Left lung (tissue), 10 donors: ENCODE results near the gene CASP10. TPM values are rescaled to one million over a fixed set of nuclear protein-coding genes. Genes with fewer than 3 reads are reported as not detected.
A peak's percentile ranks its signal among the peaks of the same experiment; 100 is the strongest.
"Not testable (repeated sequence)": the region's sequence is repeated elsewhere in the genome, so short reads cannot be mapped to it uniquely, and the experiment has no call there.

ENCODE experiments used
- ATAC-seq: fragments of 200-7000 bp; cut with Tn5 transposase; one replicate; pipeline ENCODE4 v1.9.1; 2020; ENCODE audit warnings: moderate library complexity
- DNase-seq, 4 donors: peaks; one replicate each; pipeline ENCODE4 v3.0.0-alpha.2; 2013 to 2020
- H3K27ac ChIP-seq, 2 donors: fragments of 200-600 bp; sonication (generic) in 1 of 2; one replicate each; pipeline versions ENCODE4 v1.5.0 to v1.8.0; 2020 to 2021
- H3K27me3 ChIP-seq, 2 donors: fragments of 200-600 bp; sonication (generic) in 1 of 2; one replicate each; pipeline versions ENCODE4 v1.5.0 to v1.8.0; 2020 to 2021
- H3K36me3 ChIP-seq, 2 donors: fragments of 200-600 bp; sonication (generic) in 1 of 2; one replicate each; pipeline versions ENCODE4 v1.5.0 to v1.8.0; 2020 to 2021
- H3K4me1 ChIP-seq, 2 donors: fragments of 200-600 bp; one replicate each; pipeline ENCODE4 v1.8.0; 2021
- H3K4me3 ChIP-seq, 2 donors: fragments of 200-600 bp; sonication (generic) in 1 of 2; one replicate each; pipeline versions ENCODE4 v1.5.0 to v1.8.0; 2020 to 2021; ENCODE audit warnings: mild to moderate bottlenecking in 1 of 2
- H3K9me3 ChIP-seq, 2 donors: fragments of 200-600 bp; sonication (generic) in 1 of 2; one replicate each; pipeline versions ENCODE4 v1.5.0 to v1.8.0; 2020 to 2021
- CTCF ChIP-seq, 2 donors: fragments of 200-600 bp; sonication (generic) in 1 of 2; IDR thresholded peaks; one replicate each; pipeline versions ENCODE4 v1.5.0 to v1.8.0; 2021; ENCODE audit warnings: antibody characterized with exemption in 2 of 2
- intact Hi-C, 2 donors: fragments of 100-400 bp; cut with DNase I; formaldehyde crosslinking; loops; one replicate each; pipeline versions ENCODE4 v1.11.2 to v1.14.2; 2022
- polyA plus RNA-seq, 6 donors: library from polyadenylated mRNA; unstranded; fragments of 120-200 nt; gene quantifications; one replicate each; pipeline ENCODE4 v1.2.1, GENCODE V29; 2013; ENCODE audit not compliant: insufficient read length in 6 of 6
- total RNA-seq, 2 donors: library from RNA; stranded (reverse); fragmentation: NEBNext Ultra II Directional; extraction: Animal tissue kit (Norgen Biotek cat#: 25700); gene quantifications; one replicate each; pipeline ENCODE4 v1.2.1, GENCODE V29; 2021
- donor health status: DM: no; HTN: yes; CAD: no.
- donor health status: DM: no; HTN: no; CAD: no.

CASP10 gene
- total and polyA plus RNA-seq, 8 donors, result 14.6 to 31.5 (median 17.8) TPM

GRCh38 chr2:201234663-201235135 is 51.8 kb downstream of the CASP10 start:
- intact Hi-C loops, result loop anchor here in 1 of 2 donors (5.0 kb wide), 1 partner anchor 52 kb away; the partner anchor contains the start of gene CASP10

GRCh38 chr2:201235860-201236811 is 53.2 kb downstream of the CASP10 start:
- Histone ChIP-seq H3K9me3 (no peaks in the 10 kb centered on the region), H3K36me3 (no peaks in the 10 kb centered on the region), H3K4me1 (peaks cover 26 to 86% of the 10 kb centered on the region in 2 donors), H3K27me3 (no peaks in the 10 kb centered on the region), H3K4me3 (peak overlapping the region in 1 of 2 donors; percentile 0), H3K27ac (peak overlapping the region; percentile 26 to 34)
- intact Hi-C loops, result loop anchor here in 1 of 2 donors (2.0 kb wide), 1 partner anchor 123 kb away; no protein-coding TSS in a partner anchor
- ATAC-seq (peak; percentile 25), DNase-seq (peak in 3 of 4 donors; percentile 63 to 89 (median 84))
- peak; percentile 54 to 74 for TF ChIP-seq CTCF (IDR thresholded peaks at IDR 0.05)

More at GRCh38 chr2:201234663-201235135, 51.8 kb downstream of the CASP10 start:
- H3K27me3 ChIP-seq, result no peaks in the 10 kb centered on the region
- H3K4me3 ChIP-seq, result peak overlapping the region in 1 of 2 donors; percentile 56
- DNase-seq, result no peak
- no peaks in the 10 kb centered on the region for H3K36me3 ChIP-seq
- TF ChIP-seq CTCF (IDR thresholded peaks at IDR 0.05), result no peak
- H3K9me3 ChIP-seq, result no peaks in the 10 kb centered on the region
- H3K4me1 ChIP-seq, result peaks cover 26 to 79% of the 10 kb centered on the region in 2 donors
- no peak for ATAC-seq
- peak overlapping the region; percentile 66 to 90 for H3K27ac ChIP-seq

- Histone ChIP-seq H3K36me3 (no peaks in the 10 kb centered on the region), H3K9me3 (no peaks in the 10 kb centered on the region), H3K4me3 (no peak overlapping the region), H3K27me3 (no peaks in the 10 kb centered on the region), H3K4me1 (peaks cover 19 to 79% of the 10 kb centered on the region in 2 donors), H3K27ac (peak overlapping the region in 1 of 2 donors; percentile 55)
- no peak for DNase-seq
- ATAC-seq, result no peak
- intact Hi-C loops, result loop anchor here in 1 of 2 donors (2.0 kb wide), 1 partner anchor 121 kb away; no protein-coding TSS in a partner anchor
- no peak for TF ChIP-seq CTCF (IDR thresholded peaks at IDR 0.05)
Observed at GRCh38 chr2:201237486-201238123, 54.7 kb downstream of the CASP10 start.

GRCh38 chr2:201239167-201239935 is 56.4 kb downstream of the CASP10 start:
- ATAC-seq (peak; percentile 67), DNase-seq (peak in 2 of 4 donors; percentile 82 to 90)
- H3K27me3 ChIP-seq, H3K4me3 ChIP-seq, intact Hi-C loops, H3K36me3 ChIP-seq, H3K9me3 ChIP-seq: not testable (repeated sequence)
- peak overlapping the region; percentile 50 to 65 for H3K27ac ChIP-seq
- H3K4me1 ChIP-seq, result peaks cover 15 to 66% of the 10 kb centered on the region in 2 donors
